Cardiac septum (tissue), 1 donor: ENCODE data around the gene VMA21. TPM values are rescaled to one million over a fixed set of nuclear protein-coding genes. Genes with fewer than 3 reads are reported as not detected.

Experiments used
- DNase-seq: peaks from one replicate; pipeline ENCODE4 v3.0.0-alpha.2; 2020; ENCODE audit warnings: low spot score
- intact Hi-C: fragments of 100-400 bp; cut with DNase I; formaldehyde crosslinking; loops from one replicate; pipeline ENCODE4 v1.14.0; 2022
- long read RNA-seq: library from polyadenylated mRNA; unstranded; transcript quantifications from one replicate; pipeline ENCODE4 v2.0.0, GENCODE V29; 2021
- total RNA-seq: library from RNA; stranded (reverse); fragmentation: NEBNext Ultra II Directional; extraction: Animal tissue kit (Norgen Biotek cat#: 25700); gene quantifications from one replicate; pipeline ENCODE4 v1.2.1, GENCODE V29; 2021
- donor health status: DM: no; HTN: no; CAD: no.

The VMA21 gene
- total RNA-seq = 27.3 TPM
- long read RNA-seq, full-length matches to known transcripts = 19 of 24 reads
- long read RNA-seq, partial matches to known transcripts = 0 of 24 reads
- long read RNA-seq, other reads (novel, unspliced or antisense) = 5 of 24 reads

- DNase-seq = peak; percentile 91
- intact Hi-C loops = no loop called here
Measured at GRCh38 chrX:151396825-151397740, at the start of gene VMA21. TSS of gene VMA21 (plus strand) at chrX:151397206. CDS start at chrX:151397309, 103 bp downstream.

- DNase-seq = no peak
- intact Hi-C loops = loop anchor here (10.0 kb wide), 1 partner anchor 205 kb away; no protein-coding TSS in a partner anchor
Measured at GRCh38 chrX:151359341-151359740, 37.7 kb upstream of the VMA21 start.

GRCh38 chrX:151359931-151360871 lies 36.8 kb upstream of the VMA21 start:
- intact Hi-C loops = loop anchor here (10.0 kb wide), 1 partner anchor 205 kb away; no protein-coding TSS in a partner anchor
- no peak for DNase-seq

GRCh38 chrX:151363316-151363715 lies 33.7 kb upstream of the VMA21 start:
- no peak for DNase-seq
- intact Hi-C loops = no loop called here

GRCh38 chrX:151365579-151365978 lies 31.4 kb upstream of the VMA21 start:
- DNase-seq = no peak
- intact Hi-C loops = no loop called here

GRCh38 chrX:151370906-151371305 lies 26.1 kb upstream of the VMA21 start:
- intact Hi-C loops = no loop called here
- no peak for DNase-seq

GRCh38 chrX:151384807-151385206 lies 12.2 kb upstream of the VMA21 start:
- no peak for DNase-seq
- intact Hi-C loops = no loop called here

GRCh38 chrX:151386838-151387459 lies 10.1 kb upstream of the VMA21 start:
- no peak for DNase-seq

GRCh38 chrX:151391722-151392121 lies 5.3 kb upstream of the VMA21 start:
- DNase-seq = no peak
- intact Hi-C loops = no loop called here

More at GRCh38 chrX:151386838-151387459, 10.1 kb upstream of the VMA21 start:
- intact Hi-C loops = no loop called here

GRCh38 chrX:151393514-151393913 lies 3.5 kb upstream of the VMA21 start:
- intact Hi-C loops = no loop called here
- DNase-seq = no peak

- intact Hi-C loops = no loop called here
- DNase-seq = no peak
Measured at GRCh38 chrX:151396042-151396824, 773 bp upstream of the VMA21 start.

GRCh38 chrX:151397741-151398070 lies 700 bp downstream of the VMA21 start:
- intact Hi-C loops = no loop called here
- no peak for DNase-seq

- intact Hi-C loops = no loop called here
- DNase-seq = no peak
Measured at GRCh38 chrX:151398346-151398745, 1.3 kb downstream of the VMA21 start.

- DNase-seq = no peak
- intact Hi-C loops = no loop called here
Measured at GRCh38 chrX:151402719-151403390, 5.8 kb downstream of the VMA21 start.

- DNase-seq = no peak
- intact Hi-C loops = no loop called here
Measured at GRCh38 chrX:151416579-151416978, 19.6 kb downstream of the VMA21 start.

GRCh38 chrX:151419782-151420181 lies 22.8 kb downstream of the VMA21 start:
- DNase-seq = no peak
- intact Hi-C loops = no loop called here

GRCh38 chrX:151424505-151424904 lies 27.5 kb downstream of the VMA21 start:
- no peak for DNase-seq
- intact Hi-C loops = no loop called here

GRCh38 chrX:151448509-151448908 lies 51.5 kb downstream of the VMA21 start:
- DNase-seq = no peak
- intact Hi-C loops = no loop called here
